DND-41 (cell line): ENCODE data around the gene SH2D1A.

Source experiments
- CTCF ChIP-seq: IDR thresholded peaks from 2 replicates; pipeline ENCODE4 v1.5.1; 2012; ENCODE audit warnings: borderline replicate concordance, low read length, moderate library complexity, mild to moderate bottlenecking; ENCODE audit not compliant: poor library complexity, severe bottlenecking; ENCODE audit errors: extremely low read depth
- EZH2 ChIP-seq: IDR thresholded peaks from 3 replicates; pipeline ENCODE4 v1.6.1; 2012; ENCODE audit warnings: borderline replicate concordance, low read depth, mild to moderate bottlenecking, moderate library complexity, low read length, inconsistent platforms; ENCODE audit not compliant: severe bottlenecking

GRCh38 chrX:124415115-124415800, 68.9 kb downstream of the SH2D1A start:
- TF ChIP-seq CTCF (no peak), EZH2 (no peak)
